ENCODE results near the gene LAMP1.

Gene LAMP1

DNA sequence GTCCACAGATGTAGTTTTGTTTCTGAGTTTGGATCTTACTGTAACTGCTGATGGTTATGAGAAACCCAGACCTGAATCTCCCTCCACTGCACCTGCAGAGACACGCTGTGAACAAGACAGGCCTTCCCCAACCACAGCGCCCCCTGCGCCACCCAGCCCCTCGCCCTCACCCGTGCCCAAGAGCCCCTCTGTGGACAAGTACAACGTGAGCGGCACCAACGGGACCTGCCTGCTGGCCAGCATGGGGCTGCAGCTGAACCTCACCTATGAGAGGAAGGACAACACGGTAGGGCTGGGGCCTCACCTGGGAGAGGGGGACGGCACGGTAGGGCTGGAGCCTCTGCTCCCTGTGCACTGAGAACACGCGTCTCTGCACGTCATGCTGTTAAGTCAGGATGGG, 22.3 kb downstream of the LAMP1 start:
- no peak overlapping the region for H3K4me3 ChIP-seq (ENCODE audit: low read depth in 1 of 2, low read length in 2 of 2)
- peaks cover 61% of the 10 kb centered on the region for H3K36me3 ChIP-seq (ENCODE audit: insufficient read depth, low read length)
- H3K9ac ChIP-seq (ENCODE audit: low read length) = no peak overlapping the region
- no peaks in the 10 kb centered on the region for H3K9me3 ChIP-seq (ENCODE audit: low read length)
- no peak overlapping the region for H3K27ac ChIP-seq (ENCODE audit: low read depth, low read length)
- H3K4me1 ChIP-seq (ENCODE audit: insufficient read depth, low read length) = no peaks in the 10 kb centered on the region
- no peaks in the 10 kb centered on the region for H3K27me3 ChIP-seq (ENCODE audit: control insufficient read depth in 1 of 2, insufficient read depth in 2 of 2, low read length in 2 of 2)

DNA sequence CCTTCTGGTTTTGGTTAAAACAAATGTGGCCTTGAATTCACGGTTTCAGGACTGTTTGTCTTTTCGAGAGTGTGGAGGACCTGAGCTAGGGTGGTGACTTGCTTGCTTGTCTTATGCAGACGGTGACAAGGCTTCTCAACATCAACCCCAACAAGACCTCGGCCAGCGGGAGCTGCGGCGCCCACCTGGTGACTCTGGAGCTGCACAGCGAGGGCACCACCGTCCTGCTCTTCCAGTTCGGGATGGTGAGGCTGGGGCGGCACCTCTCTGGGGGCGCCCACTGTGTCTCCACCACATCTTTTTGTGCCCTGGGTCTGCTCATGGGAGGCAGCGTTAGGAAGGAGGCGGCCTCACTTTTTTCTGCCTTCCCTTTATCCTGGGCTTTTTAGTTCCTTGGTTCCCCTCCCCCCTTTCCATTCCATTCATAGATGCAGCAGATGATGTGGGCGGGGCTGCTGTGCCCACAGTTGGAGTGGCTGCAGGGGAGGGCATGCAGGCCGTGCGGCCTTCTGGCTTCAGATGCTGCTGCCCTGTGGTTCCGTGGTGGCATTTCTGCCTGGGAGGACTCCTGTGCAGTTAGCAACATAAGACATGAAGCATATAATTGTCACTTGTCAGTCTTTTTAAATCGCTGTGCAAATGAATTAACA, 23.3 kb downstream of the LAMP1 start:
- H3K9ac ChIP-seq (ENCODE audit: low read length) = no peak overlapping the region
- H3K9me3 ChIP-seq (ENCODE audit: low read length) = no peaks in the 10 kb centered on the region
- H3K4me1 ChIP-seq (ENCODE audit: insufficient read depth, low read length) = no peaks in the 10 kb centered on the region
- peaks cover 61% of the 10 kb centered on the region for H3K36me3 ChIP-seq (ENCODE audit: insufficient read depth, low read length)
- no peak overlapping the region for H3K4me3 ChIP-seq (ENCODE audit: low read depth in 1 of 2, low read length in 2 of 2)
- H3K27ac ChIP-seq (ENCODE audit: low read depth, low read length) = no peak overlapping the region
- H3K27me3 ChIP-seq (ENCODE audit: control insufficient read depth in 1 of 2, insufficient read depth in 2 of 2, low read length in 2 of 2) = no peaks in the 10 kb centered on the region

DNA sequence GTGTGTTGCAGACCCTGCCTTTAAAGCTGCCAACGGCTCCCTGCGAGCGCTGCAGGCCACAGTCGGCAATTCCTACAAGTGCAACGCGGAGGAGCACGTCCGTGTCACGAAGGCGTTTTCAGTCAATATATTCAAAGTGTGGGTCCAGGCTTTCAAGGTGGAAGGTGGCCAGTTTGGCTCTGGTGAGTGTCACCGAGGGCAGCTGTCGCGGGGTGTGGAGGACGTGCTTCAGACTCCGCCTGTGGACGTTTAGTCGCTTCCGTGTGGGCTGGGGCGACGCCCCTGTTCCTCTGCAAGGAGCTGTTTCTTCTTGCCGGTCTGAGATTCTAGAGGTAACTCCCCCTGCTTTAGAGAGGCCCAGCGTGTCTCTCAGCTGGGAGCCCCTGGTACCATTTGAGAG, 24.5 kb downstream of the LAMP1 start:
- H3K27me3 ChIP-seq (ENCODE audit: control insufficient read depth in 1 of 2, insufficient read depth in 2 of 2, low read length in 2 of 2) = no peaks in the 10 kb centered on the region
- no peaks in the 10 kb centered on the region for H3K4me1 ChIP-seq (ENCODE audit: insufficient read depth, low read length)
- no peak overlapping the region for H3K27ac ChIP-seq (ENCODE audit: low read depth, low read length)
- H3K4me3 ChIP-seq (ENCODE audit: low read depth in 1 of 2, low read length in 2 of 2) = no peak overlapping the region
- no peaks in the 10 kb centered on the region for H3K9me3 ChIP-seq (ENCODE audit: low read length)
- no peak overlapping the region for H3K9ac ChIP-seq (ENCODE audit: low read length)
- H3K36me3 ChIP-seq (ENCODE audit: insufficient read depth, low read length) = peaks cover 61% of the 10 kb centered on the region

DNA sequence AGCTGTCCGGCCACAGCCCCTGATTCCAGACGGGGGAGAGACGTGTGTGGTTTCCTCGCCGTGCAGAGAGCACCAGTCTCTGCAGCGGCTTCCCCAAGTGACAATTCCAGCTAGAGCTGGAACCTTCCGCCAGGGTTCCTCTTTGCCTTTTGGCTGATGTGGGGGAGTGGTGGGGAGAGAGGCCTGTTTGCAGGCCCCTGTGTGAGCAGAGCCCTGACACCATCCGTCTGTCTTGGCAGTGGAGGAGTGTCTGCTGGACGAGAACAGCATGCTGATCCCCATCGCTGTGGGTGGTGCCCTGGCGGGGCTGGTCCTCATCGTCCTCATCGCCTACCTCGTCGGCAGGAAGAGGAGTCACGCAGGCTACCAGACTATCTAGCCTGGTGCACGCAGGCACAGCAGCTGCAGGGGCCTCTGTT, 25.0 kb downstream of the LAMP1 start:
- no peak overlapping the region for H3K4me3 ChIP-seq (ENCODE audit: low read depth in 1 of 2, low read length in 2 of 2)
- no peaks in the 10 kb centered on the region for H3K4me1 ChIP-seq (ENCODE audit: insufficient read depth, low read length)
- no peak overlapping the region for H3K9ac ChIP-seq (ENCODE audit: low read length)
- H3K9me3 ChIP-seq (ENCODE audit: low read length) = no peaks in the 10 kb centered on the region
- H3K27me3 ChIP-seq (ENCODE audit: control insufficient read depth in 1 of 2, insufficient read depth in 2 of 2, low read length in 2 of 2) = no peaks in the 10 kb centered on the region
- H3K36me3 ChIP-seq (ENCODE audit: insufficient read depth, low read length) = peaks cover 55% of the 10 kb centered on the region
- no peak overlapping the region for H3K27ac ChIP-seq (ENCODE audit: low read depth, low read length)

DNA sequence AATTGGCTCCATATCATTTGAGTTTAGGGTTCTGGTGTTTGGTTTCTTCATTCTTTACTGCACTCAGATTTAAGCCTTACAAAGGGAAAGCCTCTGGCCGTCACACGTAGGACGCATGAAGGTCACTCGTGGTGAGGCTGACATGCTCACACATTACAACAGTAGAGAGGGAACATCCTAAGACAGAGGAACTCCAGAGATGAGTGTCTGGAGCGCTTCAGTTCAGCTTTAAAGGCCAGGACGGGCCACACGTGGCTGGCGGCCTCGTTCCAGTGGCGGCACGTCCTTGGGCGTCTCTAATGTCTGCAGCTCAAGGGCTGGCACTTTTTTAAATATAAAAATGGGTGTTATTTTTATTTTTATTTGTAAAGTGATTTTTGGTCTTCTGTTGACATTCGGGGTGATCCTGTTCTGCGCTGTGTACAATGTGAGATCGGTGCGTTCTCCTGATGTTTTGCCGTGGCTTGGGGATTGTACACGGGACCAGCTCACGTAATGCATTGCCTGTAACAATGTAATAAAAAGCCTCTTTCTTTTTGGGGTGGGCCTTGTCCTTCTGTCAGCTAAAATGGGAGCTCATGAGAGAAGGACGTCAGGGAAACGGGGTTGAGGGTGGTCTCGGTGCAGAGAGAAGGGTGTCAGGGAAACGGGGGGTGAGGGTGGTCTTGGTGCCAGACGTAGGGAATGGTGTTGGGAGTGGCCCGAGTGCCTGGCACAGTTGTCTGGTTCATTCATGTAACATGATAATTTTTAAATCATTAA, 26.0 kb downstream of the LAMP1 start:
- no peaks in the 10 kb centered on the region for H3K9me3 ChIP-seq (ENCODE audit: low read length)
- H3K4me3 ChIP-seq (ENCODE audit: low read depth in 1 of 2, low read length in 2 of 2) = no peak overlapping the region
- no peak overlapping the region for H3K27ac ChIP-seq (ENCODE audit: low read depth, low read length)
- H3K4me1 ChIP-seq (ENCODE audit: insufficient read depth, low read length) = no peaks in the 10 kb centered on the region
- no peaks in the 10 kb centered on the region for H3K27me3 ChIP-seq (ENCODE audit: control insufficient read depth in 1 of 2, insufficient read depth in 2 of 2, low read length in 2 of 2)
- peaks cover 50% of the 10 kb centered on the region for H3K36me3 ChIP-seq (ENCODE audit: insufficient read depth, low read length)
- H3K9ac ChIP-seq (ENCODE audit: low read length) = no peak overlapping the region

DNA sequence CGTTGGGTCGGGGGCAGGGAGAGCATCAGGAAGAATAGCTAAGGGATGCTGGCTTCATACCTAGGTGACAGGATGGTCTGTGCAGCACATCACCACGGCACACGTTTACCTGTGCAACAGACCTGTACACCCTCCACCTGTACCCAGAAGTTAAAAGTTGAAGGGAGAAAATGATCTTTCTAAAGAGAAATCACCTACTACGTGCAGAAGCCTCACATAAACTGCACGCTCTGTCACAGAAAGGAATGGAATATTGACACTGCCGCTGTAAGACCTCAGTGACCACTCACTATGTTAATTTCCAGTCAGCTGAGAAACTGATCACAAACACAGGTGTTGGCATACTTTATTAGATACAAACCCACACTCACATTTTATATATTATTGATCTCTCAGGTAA, 26.8 kb downstream of the LAMP1 start:
- Histone ChIP-seq H3K27me3 (ENCODE audit: control insufficient read depth in 1 of 2, insufficient read depth in 2 of 2, low read length in 2 of 2) (no peaks in the 10 kb centered on the region), H3K27ac (ENCODE audit: low read depth, low read length) (no peak overlapping the region), H3K4me1 (ENCODE audit: insufficient read depth, low read length) (no peaks in the 10 kb centered on the region), H3K9ac (ENCODE audit: low read length) (no peak overlapping the region), H3K36me3 (ENCODE audit: insufficient read depth, low read length) (peaks cover 44% of the 10 kb centered on the region), H3K9me3 (ENCODE audit: low read length) (no peaks in the 10 kb centered on the region), H3K4me3 (ENCODE audit: low read depth in 1 of 2, low read length in 2 of 2) (no peak overlapping the region)

DNA sequence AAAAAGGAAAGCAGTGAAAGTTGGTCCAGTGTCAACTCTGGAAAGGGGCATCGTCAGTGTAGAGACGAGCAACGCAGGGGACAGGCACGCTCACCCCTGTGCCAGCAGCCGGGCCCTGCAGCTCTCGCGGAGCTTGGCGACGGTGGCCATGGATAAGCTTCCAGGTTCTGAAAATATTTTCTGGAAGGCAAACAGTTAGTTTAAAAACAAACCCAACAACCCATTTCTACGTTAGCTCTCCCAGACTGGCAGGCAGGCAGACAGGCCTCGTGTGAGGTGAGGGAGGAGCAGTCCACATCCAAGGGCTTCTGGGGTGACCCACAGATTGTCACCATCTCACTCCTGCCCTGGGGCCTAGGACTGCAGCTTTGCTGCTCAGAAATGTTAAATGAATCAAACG, 27.4 kb downstream of the LAMP1 start:
- H3K36me3 ChIP-seq (ENCODE audit: insufficient read depth, low read length) = peaks cover 39% of the 10 kb centered on the region

DNA sequence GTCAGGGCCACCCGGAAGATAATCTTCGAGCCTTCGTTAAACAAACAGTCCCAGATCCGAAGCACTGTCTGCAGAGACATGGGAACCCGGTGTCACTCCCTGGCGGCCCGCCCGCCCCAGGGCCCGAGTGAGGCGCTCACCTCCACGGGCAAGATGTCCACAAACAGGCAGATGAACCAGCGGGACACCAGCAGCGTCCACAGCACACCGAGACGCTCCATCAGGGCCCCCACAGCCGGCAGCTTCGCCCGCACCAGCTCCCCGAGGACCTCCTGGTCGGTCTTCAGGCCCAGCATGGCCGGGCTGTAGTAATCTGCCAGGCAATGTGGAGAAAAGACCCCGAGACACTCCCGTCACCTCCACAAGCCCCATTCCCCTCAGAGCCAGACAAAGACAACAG, 28.7 kb downstream of the LAMP1 start:
- Histone ChIP-seq H3K27ac (ENCODE audit: low read depth, low read length) (no peak overlapping the region), H3K4me3 (ENCODE audit: low read depth in 1 of 2, low read length in 2 of 2) (no peak overlapping the region), H3K36me3 (ENCODE audit: insufficient read depth, low read length) (peaks cover 25% of the 10 kb centered on the region), H3K27me3 (ENCODE audit: control insufficient read depth in 1 of 2, insufficient read depth in 2 of 2, low read length in 2 of 2) (no peaks in the 10 kb centered on the region), H3K4me1 (ENCODE audit: insufficient read depth, low read length) (no peaks in the 10 kb centered on the region), H3K9me3 (ENCODE audit: low read length) (no peaks in the 10 kb centered on the region), H3K9ac (ENCODE audit: low read length) (no peak overlapping the region)

More for the DNA sequence above, 27.4 kb downstream of the LAMP1 start:
- no peak overlapping the region for H3K4me3 ChIP-seq (ENCODE audit: low read depth in 1 of 2, low read length in 2 of 2)
- H3K27ac ChIP-seq (ENCODE audit: low read depth, low read length) = no peak overlapping the region
- no peak overlapping the region for H3K9ac ChIP-seq (ENCODE audit: low read length)
- H3K9me3 ChIP-seq (ENCODE audit: low read length) = no peaks in the 10 kb centered on the region
- H3K4me1 ChIP-seq (ENCODE audit: insufficient read depth, low read length) = no peaks in the 10 kb centered on the region
- no peaks in the 10 kb centered on the region for H3K27me3 ChIP-seq (ENCODE audit: control insufficient read depth in 1 of 2, insufficient read depth in 2 of 2, low read length in 2 of 2)

DNA sequence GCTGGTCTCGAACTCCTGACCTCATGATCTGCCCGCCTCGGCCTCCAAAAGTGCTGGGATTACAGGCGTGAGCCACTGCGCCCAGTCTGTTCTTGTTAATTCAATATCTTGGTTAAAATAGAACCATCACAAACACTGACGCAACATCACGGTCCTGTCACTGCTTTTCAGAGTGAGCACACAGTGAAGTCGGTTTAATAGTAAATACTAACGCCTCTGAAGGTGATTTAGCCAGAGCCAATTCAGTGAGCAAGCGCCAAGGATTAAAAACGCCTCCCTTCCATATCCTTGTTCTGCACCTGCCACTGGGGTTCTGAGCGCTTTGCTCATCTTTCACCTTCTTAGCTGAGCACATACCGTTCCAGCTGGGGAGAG, 30.3 kb downstream of the LAMP1 start:
- H3K27ac ChIP-seq (ENCODE audit: low read depth, low read length) = no peak overlapping the region
- H3K4me3 ChIP-seq (ENCODE audit: low read depth in 1 of 2, low read length in 2 of 2) = no peak overlapping the region
- H3K9ac ChIP-seq (ENCODE audit: low read length) = no peak overlapping the region
- peaks cover 9% of the 10 kb centered on the region for H3K36me3 ChIP-seq (ENCODE audit: insufficient read depth, low read length)
- no peaks in the 10 kb centered on the region for H3K9me3 ChIP-seq (ENCODE audit: low read length)
- H3K4me1 ChIP-seq (ENCODE audit: insufficient read depth, low read length) = no peaks in the 10 kb centered on the region
- no peaks in the 10 kb centered on the region for H3K27me3 ChIP-seq (ENCODE audit: control insufficient read depth in 1 of 2, insufficient read depth in 2 of 2, low read length in 2 of 2)

DNA sequence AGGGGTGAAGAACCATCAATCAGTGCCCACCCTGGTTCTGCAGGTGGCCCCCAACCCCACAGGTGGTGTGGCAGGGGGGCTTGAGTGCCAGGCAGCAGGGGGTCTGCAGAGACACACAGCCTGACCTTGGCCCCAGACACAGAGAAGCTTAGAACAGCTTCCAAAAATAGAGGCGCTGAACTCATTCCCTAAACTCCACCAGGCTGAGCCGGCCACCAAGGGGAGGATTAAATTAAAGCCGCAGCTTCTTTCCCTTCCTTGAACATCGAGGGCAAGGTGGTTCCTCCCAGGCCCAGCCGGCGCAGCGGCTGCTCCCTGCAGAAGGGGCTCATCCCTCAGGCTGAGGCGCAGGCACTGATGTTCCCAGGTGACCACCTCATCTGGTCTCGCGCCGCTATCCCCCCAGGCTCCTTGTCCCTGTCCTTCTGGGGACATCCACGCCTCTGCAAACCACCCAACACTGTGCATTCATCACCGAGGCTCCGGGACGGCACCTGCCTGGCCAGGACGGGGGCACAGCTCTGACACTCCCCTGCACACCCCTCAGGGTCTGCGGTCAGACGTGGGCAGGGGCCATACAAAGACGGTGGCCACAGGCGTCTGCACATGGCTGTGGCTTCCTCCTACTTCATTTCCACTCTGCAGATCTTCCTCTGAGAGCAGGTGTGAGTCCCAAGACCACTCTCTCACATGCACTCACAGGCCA, 30.9 kb downstream of the LAMP1 start:
- Histone ChIP-seq H3K36me3 (ENCODE audit: insufficient read depth, low read length) (peaks cover 9% of the 10 kb centered on the region), H3K9me3 (ENCODE audit: low read length) (no peaks in the 10 kb centered on the region), H3K27me3 (ENCODE audit: control insufficient read depth in 1 of 2, insufficient read depth in 2 of 2, low read length in 2 of 2) (no peaks in the 10 kb centered on the region), H3K9ac (ENCODE audit: low read length) (no peak overlapping the region), H3K4me3 (ENCODE audit: low read depth in 1 of 2, low read length in 2 of 2) (no peak overlapping the region), H3K27ac (ENCODE audit: low read depth, low read length) (no peak overlapping the region), H3K4me1 (ENCODE audit: insufficient read depth, low read length) (no peaks in the 10 kb centered on the region)

DNA sequence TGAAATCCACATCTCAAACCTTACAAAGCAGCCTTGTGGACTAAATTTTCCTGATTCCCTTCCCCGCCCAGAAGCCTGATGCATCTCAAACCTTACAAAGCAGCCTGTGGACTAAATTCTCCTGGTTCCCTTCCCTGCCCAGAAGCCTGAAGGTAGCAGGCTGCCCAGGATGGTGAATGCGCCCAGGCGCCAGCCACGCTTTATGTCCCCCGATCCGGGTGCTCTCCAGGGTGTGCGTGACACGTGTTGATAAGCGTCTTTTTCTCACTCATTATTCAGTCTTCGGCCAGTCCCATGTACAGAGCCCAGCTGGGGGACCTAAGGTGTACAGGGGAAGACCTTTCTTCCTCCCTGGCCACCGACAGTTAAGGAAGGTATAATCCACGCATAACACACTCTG, 31.8 kb downstream of the LAMP1 start:
- Histone ChIP-seq H3K4me1 (ENCODE audit: insufficient read depth, low read length) (no peaks in the 10 kb centered on the region), H3K9ac (ENCODE audit: low read length) (no peak overlapping the region), H3K4me3 (ENCODE audit: low read depth in 1 of 2, low read length in 2 of 2) (no peak overlapping the region), H3K27ac (ENCODE audit: low read depth, low read length) (no peak overlapping the region), H3K9me3 (ENCODE audit: low read length) (no peaks in the 10 kb centered on the region), H3K27me3 (ENCODE audit: control insufficient read depth in 1 of 2, insufficient read depth in 2 of 2, low read length in 2 of 2) (no peaks in the 10 kb centered on the region), H3K36me3 (ENCODE audit: insufficient read depth, low read length) (peaks cover 5% of the 10 kb centered on the region)

Data from muscle layer of colon (tissue), 2 donors.